Suprapubic skin (tissue), 4 donors: ENCODE data around the gene FAM163B. TPM values are rescaled to one million over a fixed set of nuclear protein-coding genes. Genes with fewer than 3 reads are reported as not detected.
"Not testable (repeated sequence)": the region's sequence is repeated elsewhere in the genome, so short reads cannot be mapped to it uniquely, and the experiment has no call there.

ENCODE experiments used
- DNase-seq, 2 donors: peaks; one replicate each; pipeline ENCODE4 v3.0.0-alpha.2; 2019; ENCODE audit warnings: low spot score in 2 of 2
- H3K27ac ChIP-seq: fragments of 200-600 bp; sonication (generic); one replicate; pipeline ENCODE4 v1.5.1; 2019
- H3K27me3 ChIP-seq: fragments of 200-600 bp; sonication (generic); one replicate; pipeline ENCODE4 v1.5.1; 2019
- H3K36me3 ChIP-seq: fragments of 200-600 bp; sonication (generic); one replicate; pipeline ENCODE4 v1.5.1; 2019
- H3K4me1 ChIP-seq: fragments of 200-600 bp; sonication (generic); one replicate; pipeline ENCODE4 v1.5.1; 2019
- H3K4me3 ChIP-seq: fragments of 200-600 bp; sonication (generic); one replicate; pipeline ENCODE4 v1.5.1; 2019; ENCODE audit warnings: mild to moderate bottlenecking
- H3K9me3 ChIP-seq: fragments of 200-600 bp; sonication (generic); one replicate; pipeline ENCODE4 v1.5.1; 2019
- EP300 ChIP-seq: sonication (generic); formaldehyde crosslinking; IDR thresholded peaks from one replicate; pipeline ENCODE4 v1.6.1; 2017; ENCODE audit warnings: antibody characterized with exemption
- POLR2A ChIP-seq, 2 donors: fragments of 450-650 bp; IDR thresholded peaks; one replicate each; pipeline ENCODE4 v1.6.1; 2017; ENCODE audit warnings: antibody characterized with exemption in 2 of 2, mild to moderate bottlenecking in 2 of 2, moderate library complexity in 2 of 2
- POLR2AphosphoS5 ChIP-seq, 3 donors: sonication (generic); formaldehyde crosslinking; IDR thresholded peaks; one replicate each; pipeline ENCODE4 v1.6.1; 2017; ENCODE audit warnings: antibody characterized with exemption in 3 of 3
- WGBS: methylation state at CpG from one replicate; pipeline ENCODE4 v1.1.5; 2018; 5-methylcytosine and 5-hydroxymethylcytosine counted together
- total RNA-seq, 4 donors: library from RNA; depleted of rRNA; stranded (reverse); fragments of >200 nt; gene quantifications; one replicate each; pipeline ENCODE4 v1.1.0, GENCODE V29; 2016
- TF ChIP-seq, protein P1 (sequence below), 2 donors: fragments of 200-600 bp in 1 of 2; fragments of 450-650 bp in 1 of 2; sonication (generic) in 1 of 2; IDR thresholded peaks; one replicate each; pipeline ENCODE4 v1.5.1; 2016 to 2019; ENCODE audit warnings: antibody characterized with exemption in 2 of 2, mild to moderate bottlenecking in 1 of 2, moderate library complexity in 1 of 2

The FAM163B gene
- total RNA-seq, 4 donors from 2014 or later = not detected

DNA sequence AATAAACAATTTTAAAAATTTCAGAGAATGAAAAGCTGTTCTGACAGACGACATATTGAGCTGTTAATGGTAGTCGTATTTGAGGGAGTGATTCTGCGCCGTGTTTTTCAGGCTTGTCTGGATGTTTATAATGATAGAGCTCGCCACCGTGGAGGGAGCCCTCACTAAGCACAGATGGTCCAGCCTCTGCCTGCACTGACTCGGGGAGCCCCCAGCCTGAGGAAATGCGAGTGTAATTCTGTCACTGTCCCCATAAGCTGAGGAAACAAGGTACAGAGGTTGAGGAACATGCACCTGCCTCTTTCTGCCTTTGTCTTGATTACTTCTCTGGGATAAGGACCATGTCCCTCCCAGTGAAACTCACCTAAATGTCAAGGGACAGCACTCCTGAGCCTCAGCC is 19.6 kb upstream of the FAM163B start:
- WGBS = 80% methylated on average over 8 of the region's 8 CpGs
- H3K9me3 ChIP-seq = no peaks in the 10 kb centered on the region
- TF ChIP-seq POLR2AphosphoS5 (IDR thresholded peaks at IDR 0.05) (no peak), EP300 (no peak), POLR2A (IDR thresholded peaks at IDR 0.05) (no peak)
- TF ChIP-seq, protein P1, sequence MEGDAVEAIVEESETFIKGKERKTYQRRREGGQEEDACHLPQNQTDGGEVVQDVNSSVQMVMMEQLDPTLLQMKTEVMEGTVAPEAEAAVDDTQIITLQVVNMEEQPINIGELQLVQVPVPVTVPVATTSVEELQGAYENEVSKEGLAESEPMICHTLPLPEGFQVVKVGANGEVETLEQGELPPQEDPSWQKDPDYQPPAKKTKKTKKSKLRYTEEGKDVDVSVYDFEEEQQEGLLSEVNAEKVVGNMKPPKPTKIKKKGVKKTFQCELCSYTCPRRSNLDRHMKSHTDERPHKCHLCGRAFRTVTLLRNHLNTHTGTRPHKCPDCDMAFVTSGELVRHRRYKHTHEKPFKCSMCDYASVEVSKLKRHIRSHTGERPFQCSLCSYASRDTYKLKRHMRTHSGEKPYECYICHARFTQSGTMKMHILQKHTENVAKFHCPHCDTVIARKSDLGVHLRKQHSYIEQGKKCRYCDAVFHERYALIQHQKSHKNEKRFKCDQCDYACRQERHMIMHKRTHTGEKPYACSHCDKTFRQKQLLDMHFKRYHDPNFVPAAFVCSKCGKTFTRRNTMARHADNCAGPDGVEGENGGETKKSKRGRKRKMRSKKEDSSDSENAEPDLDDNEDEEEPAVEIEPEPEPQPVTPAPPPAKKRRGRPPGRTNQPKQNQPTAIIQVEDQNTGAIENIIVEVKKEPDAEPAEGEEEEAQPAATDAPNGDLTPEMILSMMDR (IDR thresholded peaks at IDR 0.05) = no peak
- no peak for DNase-seq
- H3K27ac ChIP-seq = no peak overlapping the region
- no peaks in the 10 kb centered on the region for H3K36me3 ChIP-seq
- H3K4me3 ChIP-seq = no peak overlapping the region
- no peaks in the 10 kb centered on the region for H3K4me1 ChIP-seq
- peaks cover 30% of the 10 kb centered on the region for H3K27me3 ChIP-seq

DNA sequence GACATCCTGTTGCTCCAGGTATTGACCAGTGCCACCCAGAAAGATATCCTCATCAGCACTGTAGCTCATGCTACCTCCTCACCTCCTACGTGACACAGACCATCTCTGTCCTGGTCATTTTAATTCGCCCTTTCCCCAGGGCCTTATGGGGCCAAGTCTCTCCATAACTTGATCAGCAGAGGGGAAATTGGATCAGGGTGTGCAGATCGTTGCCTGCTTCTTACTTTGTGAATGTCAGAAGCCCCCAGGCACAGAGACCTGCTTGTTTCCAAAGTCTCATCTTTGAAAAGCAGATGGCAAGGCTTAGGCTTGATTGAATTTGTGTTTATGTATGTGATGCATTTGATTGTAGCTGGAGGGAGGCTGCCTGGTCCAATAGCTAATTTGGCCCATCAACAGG is 18.2 kb upstream of the FAM163B start:
- H3K4me1 ChIP-seq = no peaks in the 10 kb centered on the region
- H3K27ac ChIP-seq = no peak overlapping the region
- DNase-seq = no peak
- peaks cover 29% of the 10 kb centered on the region for H3K27me3 ChIP-seq
- WGBS = 50% methylated on average over 2 of the region's 3 CpGs
- H3K9me3 ChIP-seq = no peaks in the 10 kb centered on the region
- no peaks in the 10 kb centered on the region for H3K36me3 ChIP-seq
- TF ChIP-seq, protein P1 (IDR thresholded peaks at IDR 0.05) = no peak
- no peak for TF ChIP-seq POLR2AphosphoS5 (IDR thresholded peaks at IDR 0.05)
- TF ChIP-seq POLR2A (IDR thresholded peaks at IDR 0.05) = no peak
- TF ChIP-seq EP300 = no peak
- no peak overlapping the region for H3K4me3 ChIP-seq

DNA sequence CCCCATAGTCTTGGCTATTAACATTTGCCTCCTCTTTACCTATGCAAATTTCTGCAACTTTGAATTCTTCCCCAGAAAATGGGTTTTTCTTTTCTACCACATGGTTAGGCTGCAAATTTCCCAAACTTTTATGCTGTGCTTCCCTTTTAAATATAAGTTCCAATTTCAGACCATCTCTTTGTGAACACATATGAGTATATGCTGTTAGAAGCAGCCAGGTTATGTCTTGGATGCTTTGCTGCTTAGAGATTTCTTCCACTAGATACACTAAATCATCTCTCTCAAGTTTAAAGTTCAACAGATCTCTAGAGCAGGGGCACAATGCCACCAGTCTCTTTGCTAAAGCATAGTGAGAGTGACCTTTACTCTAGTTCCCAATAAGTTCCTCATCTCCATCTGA is 16.8 kb upstream of the FAM163B start:
- not testable (repeated sequence) for H3K9me3 ChIP-seq, H3K36me3 ChIP-seq, H3K4me3 ChIP-seq, H3K27ac ChIP-seq, DNase-seq, H3K4me1 ChIP-seq
- peaks cover 41% of the 10 kb centered on the region for H3K27me3 ChIP-seq

DNA sequence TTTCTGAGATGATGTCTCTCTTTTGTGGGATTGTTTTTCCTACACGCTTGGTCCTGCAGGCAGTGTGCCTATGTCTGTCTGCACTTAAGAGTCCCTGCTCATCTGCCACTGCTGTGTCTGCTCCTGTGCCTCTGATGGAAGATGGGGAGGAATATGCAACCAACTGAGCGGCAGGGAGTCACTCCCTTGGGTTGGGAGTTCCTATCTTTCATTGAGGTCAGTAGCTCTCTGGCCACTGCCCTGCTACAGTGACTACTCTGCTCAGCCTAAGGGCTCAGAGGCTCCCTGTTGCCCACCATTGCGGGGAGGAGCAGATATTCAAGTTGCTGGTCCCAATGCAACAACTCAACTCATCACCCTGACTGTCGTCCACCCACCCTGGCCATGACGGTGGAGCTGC is 13.4 kb upstream of the FAM163B start:
- Histone ChIP-seq H3K27me3 (peaks cover 45% of the 10 kb centered on the region), H3K4me1 (no peaks in the 10 kb centered on the region), H3K36me3 (no peaks in the 10 kb centered on the region), H3K4me3 (no peak overlapping the region), H3K27ac (no peak overlapping the region), H3K9me3 (no peaks in the 10 kb centered on the region)
- DNase-seq = no peak
- WGBS = 59% methylated on average over 3 of the region's 5 CpGs
- TF ChIP-seq POLR2A (IDR thresholded peaks at IDR 0.05) = no peak
- TF ChIP-seq POLR2AphosphoS5 (IDR thresholded peaks at IDR 0.05) = no peak
- TF ChIP-seq, protein P1 (IDR thresholded peaks at IDR 0.05) = no peak
- no peak for TF ChIP-seq EP300

DNA sequence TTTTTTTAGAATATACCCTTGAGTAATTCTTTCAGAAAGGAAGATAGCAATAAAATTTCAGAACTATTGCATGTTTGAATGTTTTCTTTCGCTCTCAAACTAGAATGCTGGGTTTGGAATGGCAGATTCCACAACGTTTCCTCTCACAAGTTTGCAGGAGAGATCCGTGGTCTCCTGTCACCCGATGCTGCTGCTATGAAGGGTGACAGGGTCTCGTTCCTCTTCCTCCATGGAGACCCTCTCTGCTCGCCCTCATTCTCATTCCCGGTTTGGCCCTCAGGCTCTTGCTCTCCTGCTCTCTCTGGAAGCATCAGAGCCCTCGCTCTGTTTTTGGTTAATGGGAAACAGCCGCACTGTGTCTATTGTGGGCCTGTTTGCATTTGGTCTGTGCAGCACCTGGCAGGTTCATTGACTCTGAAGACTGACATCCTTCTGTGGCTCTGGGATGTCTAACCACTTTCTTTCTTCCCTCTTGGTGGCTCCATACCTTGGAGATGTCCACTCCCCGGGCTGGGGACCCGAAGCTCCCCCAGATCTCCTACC is 12.6 kb upstream of the FAM163B start:
- Histone ChIP-seq H3K27ac (no peak overlapping the region), H3K4me3 (no peak overlapping the region), H3K4me1 (no peaks in the 10 kb centered on the region), H3K36me3 (no peaks in the 10 kb centered on the region), H3K27me3 (peaks cover 53% of the 10 kb centered on the region), H3K9me3 (no peaks in the 10 kb centered on the region)
- 68% methylated on average over 11 of the region's 11 CpGs for WGBS
- no peak for DNase-seq
- TF ChIP-seq, protein P1 (IDR thresholded peaks at IDR 0.05) = no peak
- TF ChIP-seq EP300 = no peak
- TF ChIP-seq POLR2A (IDR thresholded peaks at IDR 0.05) = no peak
- TF ChIP-seq POLR2AphosphoS5 (IDR thresholded peaks at IDR 0.05) = no peak

DNA sequence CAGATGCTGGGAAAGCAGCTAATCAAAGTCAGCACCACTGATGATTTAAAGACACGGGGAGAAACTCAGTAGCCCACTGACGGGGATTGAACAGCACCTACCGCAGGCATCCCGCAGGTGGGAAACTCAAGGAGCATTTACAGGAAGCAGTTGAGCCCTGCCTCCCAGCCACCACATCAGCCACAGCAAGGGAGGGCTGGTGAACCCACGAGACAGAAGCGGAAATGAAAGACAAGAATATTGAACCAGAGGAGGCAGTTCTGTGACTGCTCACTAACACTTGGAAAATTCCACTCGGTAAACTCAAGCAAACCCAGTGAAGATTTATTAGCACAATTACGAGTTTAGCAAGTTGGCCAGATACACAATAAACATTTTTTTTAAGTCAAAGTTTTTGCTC is 10.6 kb upstream of the FAM163B start:
- 9% methylated on average over 8 of the region's 8 CpGs for WGBS
- Histone ChIP-seq H3K9me3 (no peaks in the 10 kb centered on the region), H3K4me1 (no peaks in the 10 kb centered on the region), H3K36me3 (no peaks in the 10 kb centered on the region), H3K27ac (no peak overlapping the region), H3K27me3 (peaks cover 73% of the 10 kb centered on the region), H3K4me3 (no peak overlapping the region)
- TF ChIP-seq POLR2AphosphoS5 (IDR thresholded peaks at IDR 0.05) = no peak
- TF ChIP-seq EP300 = no peak
- no peak for TF ChIP-seq POLR2A (IDR thresholded peaks at IDR 0.05)
- TF ChIP-seq, protein P1 (IDR thresholded peaks at IDR 0.05) = no peak
- DNase-seq = no peak
